ENCODE results near the gene HIPK2. TPM values are rescaled to one million over a fixed set of nuclear protein-coding genes. Genes with fewer than 3 reads are reported as not detected.

HIPK2 gene
- total RNA-seq, 4 donors from 2014 or later, result 16.6 to 60.2 (median 35.1) TPM

GRCh38 chr7:139532636-139533155 is 245.1 kb downstream of the HIPK2 start:
- Histone ChIP-seq H3K4me3 (no peak overlapping the region), H3K27ac (no peak overlapping the region), H3K36me3 (no peaks in the 10 kb centered on the region), H3K4me1 (no peaks in the 10 kb centered on the region), H3K27me3 (no peaks in the 10 kb centered on the region), H3K9me3 (no peaks in the 10 kb centered on the region)
- no peak for DNase-seq
- TF ChIP-seq POLR2A (IDR thresholded peaks at IDR 0.05), result no peak
- TF ChIP-seq CTCF (IDR thresholded peaks at IDR 0.05), result no peak

DNA sequence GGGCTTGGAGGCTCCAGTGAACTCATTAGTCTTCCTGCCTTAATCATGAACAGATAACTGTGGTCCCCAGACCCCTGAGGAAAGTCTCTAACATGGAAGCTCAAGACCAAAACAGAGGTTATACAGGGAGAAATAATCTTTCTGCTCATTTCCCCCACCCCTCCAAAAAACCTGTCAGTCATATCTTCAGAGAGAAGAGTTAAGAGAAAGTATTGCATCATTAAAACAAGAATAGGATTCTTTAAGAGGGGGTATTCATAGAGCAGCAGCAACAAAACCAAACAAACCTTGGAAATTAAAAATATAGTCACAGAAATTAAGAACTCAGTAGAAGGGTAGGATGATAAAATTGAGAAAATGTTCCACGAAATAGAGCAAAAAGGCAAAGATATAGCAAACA is 246.7 kb downstream of the HIPK2 start:
- H3K36me3 ChIP-seq, result no peaks in the 10 kb centered on the region
- TF ChIP-seq POLR2A (IDR thresholded peaks at IDR 0.05) (no peak), CTCF (IDR thresholded peaks at IDR 0.05) (no peak)
- no peaks in the 10 kb centered on the region for H3K4me1 ChIP-seq
- DNase-seq, result no peak
- no peaks in the 10 kb centered on the region for H3K27me3 ChIP-seq
- no peaks in the 10 kb centered on the region for H3K9me3 ChIP-seq
- no peak overlapping the region for H3K27ac ChIP-seq
- no peak overlapping the region for H3K4me3 ChIP-seq

GRCh38 chr7:139526578-139527544 is 250.9 kb downstream of the HIPK2 start:
- no peak for DNase-seq
- TF ChIP-seq CTCF (IDR thresholded peaks at IDR 0.05), result no peak
- TF ChIP-seq POLR2A (IDR thresholded peaks at IDR 0.05), result no peak
- H3K4me3 ChIP-seq, result no peak overlapping the region
- peaks cover 0 to 5% of the 10 kb centered on the region in 2 donors for H3K27me3 ChIP-seq
- no peaks in the 10 kb centered on the region for H3K4me1 ChIP-seq
- H3K36me3 ChIP-seq, result no peaks in the 10 kb centered on the region
- no peaks in the 10 kb centered on the region for H3K9me3 ChIP-seq
- H3K27ac ChIP-seq, result no peak overlapping the region

GRCh38 chr7:139525750-139526149 is 252.0 kb downstream of the HIPK2 start:
- TF ChIP-seq POLR2A (IDR thresholded peaks at IDR 0.05) (no peak), CTCF (IDR thresholded peaks at IDR 0.05) (no peak)
- DNase-seq, result no peak
- Histone ChIP-seq H3K36me3 (no peaks in the 10 kb centered on the region), H3K4me1 (no peaks in the 10 kb centered on the region), H3K9me3 (no peaks in the 10 kb centered on the region), H3K27ac (no peak overlapping the region), H3K27me3 (peaks cover 0 to 5% of the 10 kb centered on the region in 2 donors), H3K4me3 (no peak overlapping the region)

DNA sequence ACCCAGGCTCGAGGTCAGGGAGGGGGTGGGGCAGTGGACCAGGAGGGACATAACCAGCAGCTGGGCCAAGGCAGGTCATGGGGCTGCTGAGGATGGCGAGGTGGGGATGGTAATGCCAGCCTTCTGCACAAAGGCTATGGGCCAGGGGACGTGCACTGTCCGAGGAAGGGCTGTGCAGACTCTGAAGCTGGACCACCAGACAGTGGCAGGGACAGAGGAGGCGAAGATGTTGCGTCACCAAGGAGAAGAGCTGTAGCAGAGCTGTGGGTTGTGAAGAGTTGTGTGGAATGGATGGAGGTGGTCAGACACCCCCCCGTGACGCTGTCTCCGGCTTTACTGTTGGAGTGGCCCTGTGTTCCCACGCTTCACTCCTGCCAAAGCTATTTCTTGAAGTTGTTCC is 252.6 kb downstream of the HIPK2 start:
- no peak overlapping the region for H3K27ac ChIP-seq
- peaks cover 0 to 5% of the 10 kb centered on the region in 2 donors for H3K27me3 ChIP-seq
- TF ChIP-seq CTCF (IDR thresholded peaks at IDR 0.05), result no peak
- TF ChIP-seq POLR2A (IDR thresholded peaks at IDR 0.05), result no peak
- no peaks in the 10 kb centered on the region for H3K4me1 ChIP-seq
- no peak for DNase-seq
- H3K36me3 ChIP-seq, result no peaks in the 10 kb centered on the region
- no peaks in the 10 kb centered on the region for H3K9me3 ChIP-seq
- no peak overlapping the region for H3K4me3 ChIP-seq
